WTC11 (cell line): Measurements from ENCODE around the gene MICAL3.

Experiments used
- ARID4B ChIP-seq: sonication (generic); formaldehyde crosslinking; IDR thresholded peaks from 2 replicates; pipeline ENCODE4 v1.8.0; 2023; ENCODE audit warnings: missing genetic modification reagents, mild to moderate bottlenecking, borderline replicate concordance
- E2F4 ChIP-seq: sonication (generic); formaldehyde crosslinking; IDR thresholded peaks from 2 replicates; pipeline ENCODE4 v1.8.1; 2022; ENCODE audit warnings: low read depth, mild to moderate bottlenecking, moderate library complexity, missing genetic modification reagents, borderline replicate concordance
- FOXJ3 ChIP-seq: sonication (generic); formaldehyde crosslinking; IDR thresholded peaks from 2 replicates; pipeline ENCODE4 v1.9.0; 2021; ENCODE audit warnings: missing genetic modification reagents, mild to moderate bottlenecking, borderline replicate concordance
- MAX ChIP-seq: sonication (generic); formaldehyde crosslinking; IDR thresholded peaks from 2 replicates; pipeline ENCODE4 v1.8.0; 2022; ENCODE audit warnings: mild to moderate bottlenecking, missing genetic modification reagents
- NR2C2 ChIP-seq: sonication (generic); formaldehyde crosslinking; IDR thresholded peaks from 2 replicates; pipeline ENCODE4 v1.8.0; 2022; ENCODE audit warnings: mild to moderate bottlenecking, missing genetic modification reagents
- TF ChIP-seq, protein P1 (sequence below): fragments of 200-600 bp; IDR thresholded peaks from 2 replicates; pipeline ENCODE4 v1.8.0; 2022; ENCODE audit warnings: antibody characterized with exemption

DNA sequence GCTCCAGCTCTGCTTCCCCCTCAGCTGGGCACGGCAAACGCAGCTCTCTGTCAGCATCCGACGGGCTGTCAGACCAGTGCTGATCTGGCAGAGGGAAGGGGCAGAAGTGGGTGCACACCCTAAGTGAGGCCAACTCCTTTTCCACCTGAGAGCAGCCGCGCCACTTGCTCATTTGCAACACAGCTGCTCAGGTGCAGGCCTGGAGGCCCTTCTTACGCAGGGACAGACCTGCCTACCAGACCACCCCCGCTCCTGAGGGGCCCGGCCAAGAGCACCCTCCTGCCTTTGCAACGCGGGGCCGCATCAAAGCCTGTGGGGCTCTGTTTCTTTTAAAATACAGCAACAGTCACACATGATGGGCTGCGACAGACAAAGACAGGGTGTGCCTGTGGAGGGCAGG lies 202.3 kb downstream of the MICAL3 start:
- TF ChIP-seq, protein P1, sequence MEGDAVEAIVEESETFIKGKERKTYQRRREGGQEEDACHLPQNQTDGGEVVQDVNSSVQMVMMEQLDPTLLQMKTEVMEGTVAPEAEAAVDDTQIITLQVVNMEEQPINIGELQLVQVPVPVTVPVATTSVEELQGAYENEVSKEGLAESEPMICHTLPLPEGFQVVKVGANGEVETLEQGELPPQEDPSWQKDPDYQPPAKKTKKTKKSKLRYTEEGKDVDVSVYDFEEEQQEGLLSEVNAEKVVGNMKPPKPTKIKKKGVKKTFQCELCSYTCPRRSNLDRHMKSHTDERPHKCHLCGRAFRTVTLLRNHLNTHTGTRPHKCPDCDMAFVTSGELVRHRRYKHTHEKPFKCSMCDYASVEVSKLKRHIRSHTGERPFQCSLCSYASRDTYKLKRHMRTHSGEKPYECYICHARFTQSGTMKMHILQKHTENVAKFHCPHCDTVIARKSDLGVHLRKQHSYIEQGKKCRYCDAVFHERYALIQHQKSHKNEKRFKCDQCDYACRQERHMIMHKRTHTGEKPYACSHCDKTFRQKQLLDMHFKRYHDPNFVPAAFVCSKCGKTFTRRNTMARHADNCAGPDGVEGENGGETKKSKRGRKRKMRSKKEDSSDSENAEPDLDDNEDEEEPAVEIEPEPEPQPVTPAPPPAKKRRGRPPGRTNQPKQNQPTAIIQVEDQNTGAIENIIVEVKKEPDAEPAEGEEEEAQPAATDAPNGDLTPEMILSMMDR = no peak
- no peak for TF ChIP-seq MAX (CRISPR knock-in tag)
- TF ChIP-seq FOXJ3 (CRISPR knock-in tag) = no peak
- no peak for TF ChIP-seq ARID4B (CRISPR knock-in tag)
- TF ChIP-seq NR2C2 = no peak
- TF ChIP-seq E2F4 (CRISPR knock-in tag) = no peak
